ENCODE results near the gene SMG9.
"Not testable (repeated sequence)": the region's sequence is repeated elsewhere in the genome, so short reads cannot be mapped to it uniquely, and the experiment has no call there.

Gene SMG9

GRCh38 chr19:43780706-43781525 is 26.2 kb upstream of the SMG9 start, which contains the start of gene KCNN4:
Gene KCNN4 (minus strand): TSS chr19:43780973. CDS start chr19:43780861, 112 bp downstream.
- peak; percentile 28 for DNase-seq (ENCODE audit: low spot score)

- no peak for DNase-seq (ENCODE audit: low spot score)
Observed at GRCh38 chr19:43779820-43780219, 25.1 kb upstream of the SMG9 start.

GRCh38 chr19:43779147-43779819 is 24.5 kb upstream of the SMG9 start:
- DNase-seq (ENCODE audit: low spot score), result no peak

- DNase-seq (ENCODE audit: low spot score), result no peak
Observed at GRCh38 chr19:43778651-43779050, 23.9 kb upstream of the SMG9 start.

GRCh38 chr19:43777163-43777695 is 22.5 kb upstream of the SMG9 start:
- peak; percentile 38 for DNase-seq (ENCODE audit: low spot score)

GRCh38 chr19:43776286-43776685 is 21.5 kb upstream of the SMG9 start:
- DNase-seq (ENCODE audit: low spot score), result no peak

GRCh38 chr19:43775299-43775890 is 20.6 kb upstream of the SMG9 start:
- DNase-seq (ENCODE audit: low spot score), result no peak

- DNase-seq (ENCODE audit: low spot score), result not testable (repeated sequence)
Observed at GRCh38 chr19:43774940-43775258, 20.1 kb upstream of the SMG9 start.

GRCh38 chr19:43774103-43774939 is 19.6 kb upstream of the SMG9 start:
- DNase-seq (ENCODE audit: low spot score), result peak; percentile 74

GRCh38 chr19:43773725-43774102 is 19.0 kb upstream of the SMG9 start:
- no peak for DNase-seq (ENCODE audit: low spot score)

GRCh38 chr19:43769256-43769655 is 14.5 kb upstream of the SMG9 start:
- no peak for DNase-seq (ENCODE audit: low spot score)

- no peak for DNase-seq (ENCODE audit: low spot score)
Observed at GRCh38 chr19:43768273-43769050, 13.7 kb upstream of the SMG9 start.

- DNase-seq (ENCODE audit: low spot score), result no peak
Observed at GRCh38 chr19:43767818-43768217, 13.1 kb upstream of the SMG9 start.

GRCh38 chr19:43767316-43767715 is 12.6 kb upstream of the SMG9 start:
- no peak for DNase-seq (ENCODE audit: low spot score)

GRCh38 chr19:43766755-43767043 is 11.9 kb upstream of the SMG9 start:
- DNase-seq (ENCODE audit: low spot score), result no peak

- peak; percentile 89 for DNase-seq (ENCODE audit: low spot score)
Observed at GRCh38 chr19:43765109-43765876, 10.5 kb upstream of the SMG9 start.

GRCh38 chr19:43764684-43765083 is 9.9 kb upstream of the SMG9 start:
- peak; percentile 13 for DNase-seq (ENCODE audit: low spot score)

GRCh38 chr19:43763473-43763939 is 8.7 kb upstream of the SMG9 start:
- peak; percentile 42 for DNase-seq (ENCODE audit: low spot score)

GRCh38 chr19:43762814-43763213 is 8.1 kb upstream of the SMG9 start:
- no peak for DNase-seq (ENCODE audit: low spot score)

GRCh38 chr19:43760941-43761340 is 6.2 kb upstream of the SMG9 start:
- DNase-seq (ENCODE audit: low spot score), result no peak

GRCh38 chr19:43759515-43759914 is 4.8 kb upstream of the SMG9 start:
- peak; percentile 73 for DNase-seq (ENCODE audit: low spot score)
